Measurements from ENCODE around the gene TM4SF20.
"Not testable (repeated sequence)": the region's sequence is repeated elsewhere in the genome, so short reads cannot be mapped to it uniquely, and the experiment has no call there.

TM4SF20 gene

DNA sequence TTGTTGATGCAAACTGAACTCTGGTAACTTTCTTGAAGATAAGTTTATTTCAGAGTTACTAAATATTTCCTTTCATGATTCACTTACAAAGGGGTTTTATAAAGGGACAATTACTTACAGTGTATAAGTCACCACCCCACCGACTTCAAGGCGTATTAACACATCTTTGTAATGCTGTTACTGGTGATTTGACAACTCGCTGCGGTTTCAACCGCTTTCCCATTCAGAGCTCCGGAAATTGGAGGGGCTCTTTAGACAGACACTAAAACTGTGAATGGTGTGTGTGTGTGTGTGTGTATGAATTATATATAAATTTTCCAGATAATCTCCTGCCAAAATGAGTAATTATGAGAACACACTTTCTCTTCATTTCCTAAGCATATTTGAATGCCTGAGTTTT lies 4.9 kb downstream of the TM4SF20 start:
- no peak overlapping the region for H3K4me3 ChIP-seq (ENCODE audit: low read length)

GRCh38 chr2:227373389-227373788 lies 5.7 kb downstream of the TM4SF20 start:
- Histone ChIP-seq H3K4me1 (ENCODE audit: control insufficient read depth, insufficient read depth, low read length) (no peaks in the 10 kb centered on the region), H3K36me3 (ENCODE audit: control insufficient read depth, insufficient read depth, low read length) (no peaks in the 10 kb centered on the region), H3K9me3 (ENCODE audit: control insufficient read depth, low read length) (no peaks in the 10 kb centered on the region), H3K9ac (ENCODE audit: low read length) (no peak overlapping the region), H3K4me3 (ENCODE audit: low read length) (no peak overlapping the region), H3K27me3 (ENCODE audit: control insufficient read depth, insufficient read depth, low read length) (no peaks in the 10 kb centered on the region)

More for the DNA sequence above, 4.9 kb downstream of the TM4SF20 start:
- Histone ChIP-seq H3K4me1 (ENCODE audit: control insufficient read depth, insufficient read depth, low read length) (no peaks in the 10 kb centered on the region), H3K9ac (ENCODE audit: low read length) (no peak overlapping the region), H3K9me3 (ENCODE audit: control insufficient read depth, low read length) (no peaks in the 10 kb centered on the region), H3K27me3 (ENCODE audit: control insufficient read depth, insufficient read depth, low read length) (no peaks in the 10 kb centered on the region), H3K36me3 (ENCODE audit: control insufficient read depth, insufficient read depth, low read length) (no peaks in the 10 kb centered on the region)

GRCh38 chr2:227370791-227371312 lies 8.3 kb downstream of the TM4SF20 start:
- H3K9me3 ChIP-seq (ENCODE audit: control insufficient read depth, low read length), result no peaks in the 10 kb centered on the region
- H3K27me3 ChIP-seq (ENCODE audit: control insufficient read depth, insufficient read depth, low read length), result no peaks in the 10 kb centered on the region
- H3K36me3 ChIP-seq (ENCODE audit: control insufficient read depth, insufficient read depth, low read length), result no peaks in the 10 kb centered on the region
- no peak overlapping the region for H3K9ac ChIP-seq (ENCODE audit: low read length)
- H3K4me1 ChIP-seq (ENCODE audit: control insufficient read depth, insufficient read depth, low read length), result no peaks in the 10 kb centered on the region
- H3K4me3 ChIP-seq (ENCODE audit: low read length), result no peak overlapping the region

GRCh38 chr2:227370092-227370491 lies 9.0 kb downstream of the TM4SF20 start:
- Histone ChIP-seq H3K36me3 (ENCODE audit: control insufficient read depth, insufficient read depth, low read length) (no peaks in the 10 kb centered on the region), H3K27me3 (ENCODE audit: control insufficient read depth, insufficient read depth, low read length) (no peaks in the 10 kb centered on the region), H3K4me1 (ENCODE audit: control insufficient read depth, insufficient read depth, low read length) (no peaks in the 10 kb centered on the region), H3K4me3 (ENCODE audit: low read length) (no peak overlapping the region), H3K9me3 (ENCODE audit: control insufficient read depth, low read length) (no peaks in the 10 kb centered on the region), H3K9ac (ENCODE audit: low read length) (no peak overlapping the region)

GRCh38 chr2:227368574-227368973 lies 10.5 kb downstream of the TM4SF20 start:
- H3K4me3 ChIP-seq (ENCODE audit: low read length), result no peak overlapping the region
- H3K27me3 ChIP-seq (ENCODE audit: control insufficient read depth, insufficient read depth, low read length), result no peaks in the 10 kb centered on the region
- H3K4me1 ChIP-seq (ENCODE audit: control insufficient read depth, insufficient read depth, low read length), result no peaks in the 10 kb centered on the region
- H3K36me3 ChIP-seq (ENCODE audit: control insufficient read depth, insufficient read depth, low read length), result no peaks in the 10 kb centered on the region
- H3K9ac ChIP-seq (ENCODE audit: low read length), result no peak overlapping the region
- no peaks in the 10 kb centered on the region for H3K9me3 ChIP-seq (ENCODE audit: control insufficient read depth, low read length)

- no peaks in the 10 kb centered on the region for H3K4me1 ChIP-seq (ENCODE audit: control insufficient read depth, insufficient read depth, low read length)
- no peaks in the 10 kb centered on the region for H3K36me3 ChIP-seq (ENCODE audit: control insufficient read depth, insufficient read depth, low read length)
- H3K9ac ChIP-seq (ENCODE audit: low read length), result no peak overlapping the region
Measured at GRCh38 chr2:227367427-227367795, 11.7 kb downstream of the TM4SF20 start.

DNA sequence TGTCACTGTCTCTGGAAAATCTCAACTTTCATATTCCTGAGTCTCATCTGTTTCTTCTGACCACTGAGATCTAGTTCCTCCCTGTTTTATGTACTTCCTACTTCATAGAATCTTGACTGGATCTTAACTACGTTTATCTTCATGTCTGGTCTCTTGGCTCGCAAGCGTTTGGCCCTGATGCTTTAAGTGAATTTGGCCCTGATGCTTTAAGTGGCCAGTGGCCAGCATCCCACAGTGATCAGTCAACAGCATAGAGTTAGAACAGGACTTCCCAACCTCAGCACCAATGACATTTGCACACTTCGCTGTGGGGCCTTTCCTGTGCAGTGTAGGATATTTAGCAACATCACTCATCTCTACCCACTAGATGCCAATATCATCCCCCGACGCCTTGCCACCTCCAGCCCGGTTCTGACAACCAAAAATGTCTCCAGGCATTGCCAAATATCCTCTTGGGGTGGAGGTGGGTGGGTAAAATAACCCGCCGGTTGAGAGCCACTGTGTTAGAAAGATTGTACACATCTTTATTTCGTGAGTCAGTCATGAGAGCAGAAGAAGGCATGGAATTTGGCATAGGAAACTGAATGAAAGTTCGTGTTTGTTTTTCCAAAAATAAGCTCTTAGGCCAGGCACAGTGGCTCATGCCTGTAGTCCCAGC lies 12.2 kb downstream of the TM4SF20 start:
- Histone ChIP-seq H3K36me3 (ENCODE audit: control insufficient read depth, insufficient read depth, low read length) (no peaks in the 10 kb centered on the region), H3K9me3 (ENCODE audit: control insufficient read depth, low read length) (no peaks in the 10 kb centered on the region), H3K4me1 (ENCODE audit: control insufficient read depth, insufficient read depth, low read length) (no peaks in the 10 kb centered on the region), H3K27me3 (ENCODE audit: control insufficient read depth, insufficient read depth, low read length) (no peaks in the 10 kb centered on the region), H3K4me3 (ENCODE audit: low read length) (no peak overlapping the region), H3K9ac (ENCODE audit: low read length) (no peak overlapping the region)

More at GRCh38 chr2:227367427-227367795, 11.7 kb downstream of the TM4SF20 start:
- Histone ChIP-seq H3K27me3 (ENCODE audit: control insufficient read depth, insufficient read depth, low read length) (no peaks in the 10 kb centered on the region), H3K4me3 (ENCODE audit: low read length) (no peak overlapping the region), H3K9me3 (ENCODE audit: control insufficient read depth, low read length) (no peaks in the 10 kb centered on the region)

GRCh38 chr2:227365833-227366232 lies 13.3 kb downstream of the TM4SF20 start:
- H3K9me3 ChIP-seq (ENCODE audit: control insufficient read depth, low read length), result no peaks in the 10 kb centered on the region
- H3K9ac ChIP-seq (ENCODE audit: low read length), result no peak overlapping the region
- no peaks in the 10 kb centered on the region for H3K36me3 ChIP-seq (ENCODE audit: control insufficient read depth, insufficient read depth, low read length)

GRCh38 chr2:227364585-227365263 lies 14.4 kb downstream of the TM4SF20 start:
- not testable (repeated sequence) for H3K4me3 ChIP-seq (ENCODE audit: low read length); H3K9ac ChIP-seq (ENCODE audit: low read length); H3K27me3 ChIP-seq (ENCODE audit: control insufficient read depth, insufficient read depth, low read length); H3K9me3 ChIP-seq (ENCODE audit: control insufficient read depth, low read length); H3K36me3 ChIP-seq (ENCODE audit: control insufficient read depth, insufficient read depth, low read length); H3K4me1 ChIP-seq (ENCODE audit: control insufficient read depth, insufficient read depth, low read length)

More at GRCh38 chr2:227365833-227366232, 13.3 kb downstream of the TM4SF20 start:
- H3K4me3 ChIP-seq (ENCODE audit: low read length), result no peak overlapping the region
- H3K27me3 ChIP-seq (ENCODE audit: control insufficient read depth, insufficient read depth, low read length), result no peaks in the 10 kb centered on the region
- no peaks in the 10 kb centered on the region for H3K4me1 ChIP-seq (ENCODE audit: control insufficient read depth, insufficient read depth, low read length)

DNA sequence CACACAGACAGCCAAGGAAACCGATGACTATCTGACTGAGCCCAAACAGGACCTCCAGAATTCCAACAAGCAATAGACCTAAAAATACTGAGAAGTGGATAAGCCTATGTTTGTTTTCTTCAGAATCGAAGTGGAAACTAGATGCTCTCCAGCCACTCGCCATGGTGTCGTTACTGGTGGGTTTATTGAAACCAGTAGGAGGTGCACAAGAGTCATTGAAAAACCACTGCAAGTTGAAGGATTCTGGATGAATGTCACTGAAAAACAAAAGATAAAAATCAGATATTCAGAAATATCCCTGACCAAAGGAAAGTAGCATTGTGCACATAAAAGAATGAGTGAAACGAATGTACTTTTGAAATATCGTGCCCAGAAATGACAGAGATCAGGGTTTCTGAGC lies 15.3 kb downstream of the TM4SF20 start:
- H3K36me3 ChIP-seq (ENCODE audit: control insufficient read depth, insufficient read depth, low read length), result no peaks in the 10 kb centered on the region
- H3K4me3 ChIP-seq (ENCODE audit: low read length), result no peak overlapping the region
- no peaks in the 10 kb centered on the region for H3K9me3 ChIP-seq (ENCODE audit: control insufficient read depth, low read length)
- H3K27me3 ChIP-seq (ENCODE audit: control insufficient read depth, insufficient read depth, low read length), result no peaks in the 10 kb centered on the region
- H3K9ac ChIP-seq (ENCODE audit: low read length), result no peak overlapping the region
- H3K4me1 ChIP-seq (ENCODE audit: control insufficient read depth, insufficient read depth, low read length), result no peaks in the 10 kb centered on the region

DNA sequence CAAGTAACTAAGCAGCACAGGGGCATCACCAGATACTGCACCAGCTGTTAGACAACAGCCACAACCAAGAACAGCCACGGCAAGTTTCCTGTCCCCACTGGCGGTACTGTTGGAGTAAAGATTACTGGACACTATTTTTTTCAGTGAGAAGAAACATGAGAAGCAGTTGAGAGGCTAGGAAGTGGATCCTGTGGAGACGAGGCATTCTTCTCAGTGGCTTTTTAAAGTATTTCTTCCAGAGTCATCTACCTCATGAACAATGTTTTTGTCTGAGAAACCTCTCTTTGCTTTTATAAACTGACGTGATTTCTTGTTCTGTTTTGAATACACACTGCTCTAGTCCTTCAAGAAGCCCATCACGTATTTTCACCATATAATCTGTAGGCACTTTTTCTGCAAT lies 18.8 kb downstream of the TM4SF20 start:
- Histone ChIP-seq H3K36me3 (ENCODE audit: control insufficient read depth, insufficient read depth, low read length) (no peaks in the 10 kb centered on the region), H3K9ac (ENCODE audit: low read length) (no peak overlapping the region), H3K27me3 (ENCODE audit: control insufficient read depth, insufficient read depth, low read length) (no peaks in the 10 kb centered on the region), H3K9me3 (ENCODE audit: control insufficient read depth, low read length) (no peaks in the 10 kb centered on the region), H3K4me1 (ENCODE audit: control insufficient read depth, insufficient read depth, low read length) (no peaks in the 10 kb centered on the region), H3K4me3 (ENCODE audit: low read length) (no peak overlapping the region)

- H3K4me3 ChIP-seq (ENCODE audit: low read length), result no peak overlapping the region
- no peaks in the 10 kb centered on the region for H3K4me1 ChIP-seq (ENCODE audit: control insufficient read depth, insufficient read depth, low read length)
- no peaks in the 10 kb centered on the region for H3K36me3 ChIP-seq (ENCODE audit: control insufficient read depth, insufficient read depth, low read length)
- H3K9ac ChIP-seq (ENCODE audit: low read length), result no peak overlapping the region
- no peaks in the 10 kb centered on the region for H3K27me3 ChIP-seq (ENCODE audit: control insufficient read depth, insufficient read depth, low read length)
- H3K9me3 ChIP-seq (ENCODE audit: control insufficient read depth, low read length), result no peaks in the 10 kb centered on the region
Measured at GRCh38 chr2:227351639-227352038, 27.5 kb downstream of the TM4SF20 start.

Measured in mucosa of stomach (tissue), 1 donor.